GM19467 (cell line): ENCODE data around the gene CTIF.

Experiments
- ATAC-seq: cut with Tn5 transposase; IDR thresholded peaks from one replicate; pipeline ENCODE4 v1.9.1; 2021; ENCODE audit warnings: mild to moderate bottlenecking, moderate library complexity; ENCODE audit not compliant: unreplicated experiment

Gene CTIF

GRCh38 chr18:48662011-48662661, 123.3 kb downstream of the CTIF start:
- no peak for ATAC-seq

DNA sequence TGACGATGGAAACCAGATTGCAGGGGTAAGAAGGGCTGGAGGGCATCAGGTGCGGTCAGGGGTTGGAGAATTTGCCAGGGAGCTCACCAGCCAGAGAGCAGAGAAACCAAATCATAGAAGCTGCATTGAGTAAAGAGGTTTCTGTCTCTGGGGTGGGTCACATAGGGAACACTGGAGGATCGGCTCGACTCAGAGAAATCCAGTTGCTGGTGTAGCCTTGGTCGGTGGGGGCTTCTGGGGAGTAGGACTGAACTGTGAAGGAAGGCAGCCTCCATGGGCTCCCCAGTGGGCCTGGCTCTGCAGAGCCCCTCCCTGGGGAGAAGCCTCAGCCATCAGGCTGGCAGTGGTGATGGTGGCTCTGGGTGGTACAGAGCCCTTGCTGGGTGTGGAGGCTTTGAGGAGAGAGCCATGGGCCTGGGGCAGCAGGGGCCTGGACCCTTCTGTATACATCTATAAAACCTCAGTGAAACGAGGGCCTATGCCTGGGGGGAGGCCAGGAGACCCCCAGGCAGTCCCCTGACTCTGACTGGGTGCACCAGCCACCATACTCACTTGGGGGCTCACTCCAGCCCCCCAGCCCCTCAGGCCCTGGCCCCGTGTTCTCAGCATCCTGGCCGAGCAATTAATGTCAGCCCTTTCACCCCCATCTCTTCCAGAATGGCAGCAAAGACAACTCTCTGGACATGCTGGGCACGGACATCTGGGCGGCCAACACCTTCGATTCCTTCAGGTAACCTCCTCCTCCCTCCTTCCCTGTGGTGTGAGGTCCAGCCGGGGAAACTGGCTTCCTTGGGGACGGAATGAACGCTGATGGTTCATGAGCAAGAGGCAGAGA, 124.5 kb downstream of the CTIF start:
- ATAC-seq, result no peak

DNA sequence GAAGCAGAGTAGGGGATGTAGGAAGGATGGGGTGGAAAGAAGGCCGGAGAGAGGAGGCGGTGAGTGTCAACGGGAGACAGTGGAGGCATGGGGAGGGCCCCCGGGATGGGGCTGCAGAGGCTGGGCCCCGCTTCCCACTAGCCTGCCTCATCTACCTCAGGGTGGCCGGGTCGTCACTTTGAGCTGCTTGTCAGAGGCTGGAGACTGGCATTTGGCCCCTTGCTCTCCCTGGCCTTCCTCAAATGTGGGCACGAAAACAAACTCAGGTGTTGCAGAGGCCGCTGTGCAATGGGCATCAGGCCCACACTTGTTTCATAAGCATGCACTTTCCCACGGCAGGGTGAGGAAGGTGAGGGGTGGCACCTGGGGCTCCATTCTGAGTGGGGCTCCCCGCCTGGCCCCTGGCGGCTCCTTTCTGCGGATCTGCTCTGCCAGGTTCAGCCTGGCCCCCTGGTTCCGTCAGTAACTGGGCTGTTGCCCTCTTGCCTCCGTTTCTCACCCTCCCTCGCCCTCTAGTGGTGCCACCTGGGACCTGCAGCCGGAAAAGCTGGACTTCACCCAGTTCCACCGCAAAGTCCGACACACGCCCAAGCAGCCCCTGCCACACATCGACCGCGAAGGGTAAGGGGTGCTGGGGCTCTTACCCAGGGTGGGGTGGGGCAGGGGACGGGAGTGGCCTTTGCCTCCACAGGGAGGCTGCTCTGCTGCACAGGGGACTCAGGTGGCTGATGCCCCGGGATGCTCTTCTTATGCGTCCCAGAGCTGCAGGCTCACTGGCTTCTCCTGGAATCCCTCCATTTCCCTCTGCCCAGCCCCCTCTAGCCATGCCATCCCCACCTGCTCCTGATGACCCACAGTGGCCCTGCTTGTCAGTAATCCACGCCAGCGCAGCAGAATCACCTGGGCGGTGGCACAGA, 125.4 kb downstream of the CTIF start:
- no peak for ATAC-seq

DNA sequence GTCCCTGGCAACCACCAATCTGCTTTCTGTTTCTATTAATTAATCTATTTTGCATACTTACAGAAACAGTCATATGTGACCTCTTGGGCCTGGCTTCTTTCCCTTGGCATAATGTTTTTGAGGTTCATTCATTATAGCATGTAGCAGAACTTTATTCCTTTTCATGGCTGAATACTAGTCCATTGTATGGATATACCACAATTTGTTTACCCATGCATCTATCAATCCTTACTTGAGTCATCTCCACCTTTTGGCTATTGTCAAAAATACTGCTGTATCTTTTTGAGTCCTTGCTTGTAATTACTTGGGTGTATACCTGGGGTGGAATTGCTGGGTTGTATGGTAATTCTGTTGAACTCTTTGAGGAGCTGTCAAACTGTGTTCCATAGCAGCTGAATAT, 126.8 kb downstream of the CTIF start:
- ATAC-seq, result no peak

- ATAC-seq, result no peak
Measured at GRCh38 chr18:48666613-48667012, 127.8 kb downstream of the CTIF start.

- no peak for ATAC-seq
Measured at GRCh38 chr18:48667276-48668254, 128.7 kb downstream of the CTIF start.

- ATAC-seq, result no peak
Measured at GRCh38 chr18:48668466-48669179, 129.8 kb downstream of the CTIF start.

DNA sequence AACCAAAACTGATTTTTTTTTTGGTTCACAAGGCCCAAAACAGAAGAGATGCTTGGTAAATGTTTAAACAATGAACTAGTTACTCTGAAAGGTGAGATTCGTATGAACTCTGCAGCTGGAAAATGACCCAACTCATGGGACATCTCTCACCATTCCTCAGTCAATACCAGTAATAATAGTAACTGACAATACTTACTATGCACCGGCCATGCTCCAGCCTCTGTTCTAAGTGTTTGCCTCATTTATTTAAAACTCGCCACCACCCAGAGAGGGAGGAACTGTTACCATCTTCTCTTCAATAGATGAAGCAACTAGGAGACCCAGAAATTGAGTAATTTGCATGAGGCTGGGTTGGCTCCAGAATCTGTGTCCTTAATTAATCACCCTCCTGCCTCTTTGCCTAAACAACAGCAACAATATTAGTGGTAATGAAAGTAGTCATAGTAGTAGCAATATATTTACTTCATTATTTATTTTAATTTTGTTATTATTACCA, 130.4 kb downstream of the CTIF start:
- no peak for ATAC-seq

- ATAC-seq, result no peak
Measured at GRCh38 chr18:48669991-48670750, 131.3 kb downstream of the CTIF start.

GRCh38 chr18:48670751-48671560, 132.1 kb downstream of the CTIF start:
- no peak for ATAC-seq

DNA sequence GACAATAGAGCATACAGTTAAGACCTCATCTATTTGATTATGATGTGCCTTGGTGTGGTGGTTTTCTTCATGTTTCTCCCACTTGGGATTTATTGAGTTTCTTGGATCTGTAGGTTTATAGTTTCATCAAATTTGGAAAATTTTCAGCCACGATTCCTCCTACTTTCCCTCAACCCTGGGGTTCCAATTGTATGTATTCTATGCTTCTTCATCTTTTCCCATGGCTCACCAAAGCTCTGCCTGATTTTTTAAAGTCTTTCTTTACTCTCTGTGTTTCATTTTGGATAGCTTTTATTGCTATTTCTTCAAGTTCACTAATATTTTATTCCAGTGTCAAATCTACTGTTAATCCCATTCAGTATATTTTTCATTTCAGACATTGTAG, 132.7 kb downstream of the CTIF start:
- ATAC-seq, result no peak

DNA sequence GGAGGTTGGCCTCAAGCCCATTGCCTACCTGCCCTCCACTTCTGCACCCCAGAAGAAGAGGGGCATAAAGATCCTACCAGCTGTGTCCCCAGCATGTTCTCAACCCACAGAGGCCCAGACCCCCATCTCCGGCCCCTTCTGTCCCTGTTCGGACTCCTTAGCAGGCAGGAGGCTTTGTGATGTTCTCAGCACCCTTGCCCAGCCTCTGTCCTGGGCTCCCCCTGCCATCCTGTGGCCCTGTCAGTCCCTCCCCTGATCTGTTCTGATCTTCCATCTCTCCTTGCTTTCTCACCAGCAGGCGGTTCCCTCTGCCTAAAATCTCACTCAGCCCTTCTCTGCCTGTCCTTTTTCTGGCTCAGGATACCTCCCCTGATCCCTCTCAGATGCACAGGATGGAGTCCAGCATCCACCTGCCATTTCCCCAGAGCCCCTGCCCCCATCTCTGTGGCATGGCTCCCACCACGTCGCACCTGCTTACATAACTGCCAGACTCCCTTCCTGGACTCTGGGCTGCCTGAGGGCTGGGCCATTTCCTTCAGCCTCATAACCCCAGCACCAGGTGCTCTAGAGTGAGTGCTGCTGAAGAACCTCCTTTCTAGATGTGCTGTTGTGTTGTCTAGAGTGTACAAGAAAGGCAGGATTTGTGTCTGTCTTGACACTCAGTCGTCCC, 134.0 kb downstream of the CTIF start:
- ATAC-seq, result no peak

DNA sequence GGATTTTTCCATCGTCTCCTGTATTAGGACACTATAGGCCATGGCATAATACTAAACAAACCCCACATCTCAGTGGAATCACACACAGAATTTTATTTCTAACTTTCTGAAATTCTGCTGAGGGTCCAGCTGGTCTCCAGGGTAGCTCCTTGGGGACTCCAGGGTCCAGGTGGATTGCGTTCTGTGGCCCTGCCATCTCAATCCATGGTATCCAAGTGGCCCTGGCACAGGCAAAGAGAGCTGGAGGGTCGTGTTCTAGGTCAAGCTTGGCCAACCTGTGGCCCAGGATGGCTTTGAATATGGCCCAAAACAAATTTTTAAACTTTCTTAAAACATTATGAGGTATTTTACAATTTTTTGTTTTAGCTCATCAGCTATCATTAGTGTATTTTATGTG, 134.6 kb downstream of the CTIF start:
- ATAC-seq, result no peak

- ATAC-seq, result no peak
Measured at GRCh38 chr18:48673853-48674721, 135.3 kb downstream of the CTIF start.

- ATAC-seq, result no peak
Measured at GRCh38 chr18:48674758-48675351, 136.0 kb downstream of the CTIF start.

- peak; percentile 78 for ATAC-seq
Measured at GRCh38 chr18:48675352-48675761, 136.5 kb downstream of the CTIF start.
